Measurements from ENCODE around the gene C1orf210.

Gene C1orf210

GRCh38 chr1:43271186-43272118 lies 13.9 kb downstream of the C1orf210 start:
- TF ChIP-seq CTCF (conservative IDR thresholded peaks at IDR 0.05; ENCODE audit: low read depth) = no peak
- CTCF ChIA-PET = interaction anchor here (0.6 to 0.7 kb wide), 2 partner anchors 15 to 1422 kb away, joined by 4 to 5 read pairs; no protein-coding TSS in a partner anchor
- DNase-seq (ENCODE audit: low spot score) = peak; percentile 23
- POLR2A ChIA-PET (ENCODE audit: low non-redundant PET) = interaction anchor here (0.6 kb wide), 1 partner anchor 72 kb away, joined by 4 read pairs; no protein-coding TSS in a partner anchor
- no peak overlapping the region for H3K27ac ChIP-seq

- POLR2A ChIA-PET (ENCODE audit: low non-redundant PET) = interaction anchor here (0.6 kb wide), 1 partner anchor 72 kb away, joined by 4 read pairs; no protein-coding TSS in a partner anchor
- CTCF ChIA-PET = interaction anchor here (0.6 to 0.7 kb wide), 3 partner anchors 14 to 1423 kb away, joined by 3 to 5 read pairs (median 4); no protein-coding TSS in a partner anchor
- no peak for TF ChIP-seq CTCF (conservative IDR thresholded peaks at IDR 0.05; ENCODE audit: low read depth)
- DNase-seq (ENCODE audit: low spot score) = peak; percentile 97
- no peak overlapping the region for H3K27ac ChIP-seq
These were observed 14.8 kb downstream of the C1orf210 start for GRCh38 chr1:43270421-43271095.

GRCh38 chr1:43269627-43270375 lies 15.6 kb downstream of the C1orf210 start, which contains the start of gene TMEM125:
TMEM125 (plus strand) TSS chr1:43269983; CDS start chr1:43272723, 2,740 bp downstream.
- CTCF ChIA-PET = interaction anchor here (0.6 kb wide), 1 partner anchor 83 kb away, joined by 3 read pairs; no protein-coding TSS in a partner anchor
- no peak for TF ChIP-seq CTCF (conservative IDR thresholded peaks at IDR 0.05; ENCODE audit: low read depth)
- POLR2A ChIA-PET (ENCODE audit: low non-redundant PET) = no interaction called here
- no peak within 1 kb of the TSS for H3K27ac ChIP-seq
- no peak for DNase-seq (ENCODE audit: low spot score)

GRCh38 chr1:43267818-43268425 lies 17.5 kb downstream of the C1orf210 start:
- ChIA-PET POLR2A (ENCODE audit: low non-redundant PET) (no interaction called here), CTCF (interaction anchor here (0.7 kb wide), 1 partner anchor 29 kb away, joined by 3 read pairs; no protein-coding TSS in a partner anchor)
- DNase-seq (ENCODE audit: low spot score) = no peak
- TF ChIP-seq CTCF (conservative IDR thresholded peaks at IDR 0.05; ENCODE audit: low read depth) = no peak
- no peak overlapping the region for H3K27ac ChIP-seq

GRCh38 chr1:43267291-43267805 lies 18.0 kb downstream of the C1orf210 start:
- no peak for DNase-seq (ENCODE audit: low spot score)
- H3K27ac ChIP-seq = no peak overlapping the region
- no peak for TF ChIP-seq CTCF (conservative IDR thresholded peaks at IDR 0.05; ENCODE audit: low read depth)
- CTCF ChIA-PET = interaction anchor here (0.7 kb wide), 2 partner anchors 28 to 1094 kb away, joined by 3 read pairs; no protein-coding TSS in a partner anchor
- POLR2A ChIA-PET (ENCODE audit: low non-redundant PET) = no interaction called here

Measured in RWPE1 (cell line).